ENCODE results near the gene HDX.
A peak's percentile ranks its signal among the peaks of the same experiment; 100 is the strongest.
"Not testable (repeated sequence)": the region's sequence is repeated elsewhere in the genome, so short reads cannot be mapped to it uniquely, and the experiment has no call there.

Gene HDX, protein sequence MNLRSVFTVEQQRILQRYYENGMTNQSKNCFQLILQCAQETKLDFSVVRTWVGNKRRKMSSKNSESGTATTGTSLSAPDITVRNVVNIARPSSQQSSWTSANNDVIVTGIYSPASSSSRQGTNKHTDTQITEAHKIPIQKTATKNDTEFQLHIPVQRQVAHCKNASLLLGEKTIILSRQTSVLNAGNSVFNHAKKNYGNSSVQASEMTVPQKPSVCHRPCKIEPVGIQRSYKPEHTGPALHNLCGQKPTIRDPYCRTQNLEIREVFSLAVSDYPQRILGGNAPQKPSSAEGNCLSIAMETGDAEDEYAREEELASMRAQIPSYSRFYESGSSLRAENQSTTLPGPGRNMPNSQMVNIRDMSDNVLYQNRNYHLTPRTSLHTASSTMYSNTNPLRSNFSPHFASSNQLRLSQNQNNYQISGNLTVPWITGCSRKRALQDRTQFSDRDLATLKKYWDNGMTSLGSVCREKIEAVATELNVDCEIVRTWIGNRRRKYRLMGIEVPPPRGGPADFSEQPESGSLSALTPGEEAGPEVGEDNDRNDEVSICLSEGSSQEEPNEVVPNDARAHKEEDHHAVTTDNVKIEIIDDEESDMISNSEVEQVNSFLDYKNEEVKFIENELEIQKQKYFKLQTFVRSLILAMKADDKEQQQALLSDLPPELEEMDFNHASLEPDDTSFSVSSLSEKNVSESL

DNA sequence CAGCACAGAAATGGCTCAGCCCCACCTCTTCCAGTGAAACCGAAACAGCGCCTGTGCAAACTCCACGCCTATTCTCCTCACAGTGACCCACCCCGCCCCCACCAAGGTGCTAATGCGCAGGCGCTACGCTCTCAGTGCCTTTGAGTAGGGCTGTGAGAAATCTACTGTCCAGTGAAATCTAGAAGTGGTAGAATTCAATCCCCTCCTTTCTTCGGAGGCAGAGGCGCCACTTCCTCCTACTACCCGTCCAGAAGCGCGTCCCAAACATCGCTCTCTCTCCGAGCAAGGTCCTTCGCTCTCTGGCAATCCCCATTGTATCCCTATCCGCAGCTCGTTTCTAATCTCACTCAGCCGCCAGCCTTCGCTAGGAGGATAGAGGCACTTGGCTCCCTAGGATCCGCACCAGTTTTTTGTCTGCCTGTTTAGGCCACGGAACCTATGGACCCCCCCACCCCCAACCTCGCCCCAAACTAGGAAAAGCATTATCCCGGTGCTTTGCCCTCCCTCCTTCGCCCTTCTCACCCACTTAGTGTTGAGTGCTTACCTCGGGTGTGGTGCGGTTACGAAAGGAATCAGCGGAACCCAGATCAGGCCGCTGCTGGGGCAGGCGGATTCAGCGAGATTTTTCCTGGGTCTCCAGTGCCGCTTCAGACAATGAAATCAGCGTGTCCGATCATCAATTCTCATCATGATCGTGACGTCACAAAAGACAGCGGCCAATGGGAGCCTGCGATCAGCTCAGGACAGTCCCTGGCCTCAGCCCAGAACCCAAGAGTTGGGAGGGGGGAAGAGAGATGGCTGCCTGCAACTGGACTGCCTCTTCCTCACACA is at the start of gene HDX:
Gene HDX (minus strand): TSS at position 656 of the 831 bp plus-strand sequence. CDS start 27,056 bp downstream, outside the sequence.
- DNase-seq = peak; percentile 49

DNA sequence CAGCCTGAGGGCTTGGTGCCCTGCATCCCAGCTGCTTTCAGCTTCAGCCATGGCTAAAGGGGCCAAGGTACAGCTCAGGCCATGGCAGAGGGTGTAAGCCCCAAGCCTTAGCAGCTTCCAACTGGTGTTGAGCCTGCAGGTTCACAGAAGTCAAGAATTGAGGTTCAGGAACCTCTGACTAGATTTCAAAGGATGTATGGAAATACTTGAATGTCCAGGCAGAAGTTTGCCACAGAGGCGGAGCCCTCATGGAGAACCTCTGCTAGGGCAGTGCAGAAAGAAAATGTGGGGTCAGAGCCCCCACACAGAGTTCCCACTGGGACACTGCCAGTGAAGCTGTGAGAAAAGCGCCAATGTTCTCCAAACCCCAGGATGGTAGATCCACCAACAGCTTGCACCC is 39.1 kb upstream of the HDX start:
- DNase-seq = not testable (repeated sequence)

DNA sequence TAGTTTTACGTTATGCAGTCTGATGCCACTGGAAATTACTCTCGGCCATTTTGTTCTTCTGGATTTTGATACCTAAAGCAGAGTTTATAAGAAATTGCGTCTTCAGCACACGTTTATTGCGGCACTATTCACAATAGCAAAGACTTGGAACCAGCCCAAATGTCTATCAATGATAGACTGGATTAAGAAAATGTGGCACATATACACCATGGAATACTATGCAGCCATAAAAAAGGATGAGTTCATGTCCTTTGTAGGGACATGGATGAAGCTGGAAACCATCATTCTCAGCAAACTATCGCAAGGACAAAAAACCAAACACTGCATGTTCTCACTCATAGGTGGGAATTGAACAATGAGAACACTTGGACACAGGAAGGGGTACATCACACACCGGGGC is 35.4 kb upstream of the HDX start:
- not testable (repeated sequence) for DNase-seq

DNA sequence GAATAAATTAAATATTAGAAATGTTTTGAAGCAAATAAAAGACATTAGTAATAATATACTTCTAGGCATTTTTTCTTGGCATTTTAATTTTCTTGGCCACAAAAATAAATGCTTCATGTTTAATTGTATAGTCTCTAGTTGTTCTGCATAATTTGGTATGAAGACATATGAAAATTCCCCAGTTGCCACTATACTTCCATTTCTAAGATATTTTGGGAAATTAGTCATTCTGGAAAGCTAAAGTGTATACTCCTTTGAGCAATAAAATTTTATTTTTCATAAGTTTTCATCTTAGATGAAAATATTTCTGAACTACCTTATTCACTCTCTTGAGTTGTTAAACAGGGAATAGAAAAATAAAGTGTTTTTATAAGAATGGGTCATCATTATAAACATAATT is 13.8 kb downstream of the HDX start:
- no peak for DNase-seq

DNA sequence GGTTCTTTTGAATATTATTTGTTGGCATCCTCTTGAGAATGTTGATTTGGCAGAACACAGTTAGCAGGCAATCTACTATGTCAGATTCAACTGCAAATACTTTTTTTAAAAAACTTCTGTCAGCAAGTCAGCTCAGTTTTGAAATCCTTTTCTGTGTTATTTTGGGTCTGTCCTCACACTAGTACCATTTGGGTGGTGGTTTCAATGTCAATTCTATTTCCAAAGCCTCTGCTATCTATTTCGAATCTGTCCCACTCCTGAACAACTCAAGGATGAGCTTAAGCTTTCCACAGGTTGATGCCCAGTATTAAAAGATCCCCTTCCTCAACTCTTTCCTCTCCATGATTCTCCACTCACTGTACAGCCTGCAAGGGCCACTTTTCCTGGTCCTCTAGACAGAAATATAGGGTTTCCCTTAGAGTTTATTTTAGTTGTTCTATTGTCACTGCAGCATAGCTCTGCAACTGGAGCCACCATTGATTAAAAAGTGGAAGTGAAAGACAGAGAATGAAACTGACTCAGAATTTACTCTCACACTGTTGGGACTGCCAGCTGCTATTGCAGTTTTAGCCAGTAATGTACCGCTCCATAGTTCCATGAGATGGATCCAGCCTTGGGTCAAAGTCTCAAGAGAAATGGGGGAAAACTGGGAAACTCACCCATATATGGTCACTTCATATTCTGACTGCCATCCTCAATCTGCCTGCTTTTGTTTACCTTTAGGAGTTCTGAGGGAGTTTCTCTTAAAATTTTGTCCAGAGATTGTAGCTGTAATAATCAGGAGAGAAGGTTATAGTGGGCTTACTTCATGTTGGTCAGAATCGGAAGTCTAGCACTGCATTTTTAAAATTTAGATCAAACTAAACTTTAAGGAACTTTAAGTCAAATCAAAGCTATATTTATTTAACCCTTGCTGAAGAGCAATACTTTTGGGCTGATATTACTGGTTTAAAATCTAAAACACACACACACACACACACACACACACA is 14.6 kb downstream of the HDX start:
- no peak for DNase-seq

DNA sequence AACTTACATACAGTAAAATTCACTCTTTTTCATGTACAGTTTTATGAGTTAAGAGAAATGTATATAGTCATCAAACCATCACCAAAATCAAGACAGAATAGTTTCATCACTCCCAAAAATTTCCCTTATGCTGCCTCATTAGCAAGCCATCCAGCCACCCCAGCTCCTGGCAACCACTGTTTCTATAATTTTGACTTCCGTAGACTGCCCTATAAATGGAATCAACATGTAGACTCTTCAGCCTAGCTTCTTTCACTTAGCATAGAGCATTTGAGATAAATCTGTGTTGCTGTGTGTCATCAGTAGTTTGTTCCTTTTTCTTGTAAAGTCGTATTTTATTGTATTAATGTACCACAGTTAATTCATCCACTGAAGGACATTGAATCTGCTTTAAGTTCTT is 23.2 kb downstream of the HDX start:
- no peak for DNase-seq

DNA sequence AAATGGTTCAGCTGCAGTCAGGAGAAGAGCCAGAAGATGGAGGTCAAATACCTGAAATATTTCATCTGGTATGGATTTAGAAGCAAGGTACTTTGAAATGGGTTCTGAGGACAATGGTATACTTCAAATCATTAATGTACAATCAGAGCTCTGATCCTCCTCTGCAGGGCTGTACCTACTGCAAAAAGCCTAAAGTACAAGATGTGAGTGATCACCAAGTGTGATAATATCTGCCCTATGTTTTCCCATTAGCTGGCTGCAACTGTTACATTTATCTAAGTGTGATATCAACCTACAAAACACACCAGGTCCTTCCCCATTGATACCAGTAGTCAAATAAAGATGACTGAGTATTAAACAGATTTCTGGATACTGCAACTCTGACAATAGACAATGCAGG is 25.1 kb downstream of the HDX start:
- DNase-seq = no peak

DNA sequence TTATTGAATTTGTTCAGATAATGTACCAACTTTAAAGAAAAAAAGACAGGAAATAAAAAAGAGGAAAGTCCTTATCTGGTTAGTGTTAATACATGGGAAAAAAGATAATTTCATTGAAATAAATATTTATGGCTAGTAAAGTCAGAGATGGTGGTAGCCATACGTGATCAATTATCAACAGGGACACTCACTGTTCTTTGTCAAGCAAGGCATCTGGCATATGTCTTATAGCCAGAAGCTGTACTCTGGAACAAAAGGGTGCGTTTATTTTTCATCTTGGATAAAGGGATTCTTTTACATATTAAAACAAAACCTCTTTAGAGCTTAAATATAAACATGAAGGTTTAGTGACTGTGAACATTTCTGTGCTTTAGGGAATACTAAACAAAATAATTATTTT is 26.7 kb downstream of the HDX start:
- no peak for DNase-seq

DNA sequence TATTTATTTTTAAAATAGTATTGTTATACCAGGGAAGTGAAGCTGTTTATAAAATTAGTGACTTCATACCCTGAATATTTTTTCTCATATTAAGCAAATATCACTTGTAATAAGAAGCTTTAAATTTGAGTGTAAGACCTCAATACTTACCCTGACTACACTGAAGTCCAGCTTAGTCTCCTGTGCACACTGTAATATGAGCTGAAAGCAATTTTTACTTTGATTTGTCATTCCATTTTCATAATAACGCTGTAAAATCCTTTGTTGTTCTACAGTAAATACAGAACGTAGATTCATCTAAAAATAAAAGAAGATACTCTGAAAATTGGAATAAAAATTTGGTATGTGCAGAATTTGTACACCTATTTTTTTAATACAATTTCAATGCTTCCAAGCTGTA is 27.2 kb downstream of the HDX start:
- no peak for DNase-seq

DNA sequence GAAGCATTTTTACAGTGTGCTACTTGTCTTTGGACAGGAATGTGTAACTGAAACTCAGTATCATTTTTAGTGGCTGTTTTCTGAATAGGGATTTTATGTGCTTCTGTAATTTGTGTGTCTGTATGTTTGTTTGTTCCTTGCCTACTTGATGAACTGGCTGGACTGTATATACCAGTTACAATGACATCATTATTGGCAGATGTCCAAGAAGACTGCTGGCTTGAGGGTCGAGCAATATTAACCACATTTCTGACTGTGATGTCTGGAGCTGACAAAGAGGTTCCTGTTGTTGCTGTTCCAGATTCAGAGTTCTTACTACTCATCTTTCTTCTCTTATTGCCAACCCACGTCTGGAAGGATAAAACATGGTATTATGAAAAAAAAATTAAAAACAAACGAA is 33.0 kb downstream of the HDX start:
- DNase-seq = peak; percentile 19

DNA sequence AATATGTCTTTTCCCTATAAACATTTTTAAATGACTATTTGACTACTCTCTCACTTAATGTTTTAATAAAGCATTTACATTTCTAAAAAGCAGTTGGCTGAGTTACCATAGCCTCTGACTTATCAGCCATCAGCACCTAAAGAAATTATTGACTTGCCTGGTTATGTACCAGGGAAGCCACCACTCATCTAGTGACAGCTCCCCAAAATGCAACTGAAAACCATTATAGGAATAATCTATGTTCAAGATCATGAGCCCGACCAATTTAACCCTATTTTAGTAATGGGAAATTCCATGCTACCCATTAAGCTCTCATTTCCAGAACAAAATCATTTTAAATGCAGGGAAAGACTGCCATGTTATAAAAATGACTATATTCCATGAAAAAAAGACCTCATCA is 34.4 kb downstream of the HDX start:
- DNase-seq = no peak

DNA sequence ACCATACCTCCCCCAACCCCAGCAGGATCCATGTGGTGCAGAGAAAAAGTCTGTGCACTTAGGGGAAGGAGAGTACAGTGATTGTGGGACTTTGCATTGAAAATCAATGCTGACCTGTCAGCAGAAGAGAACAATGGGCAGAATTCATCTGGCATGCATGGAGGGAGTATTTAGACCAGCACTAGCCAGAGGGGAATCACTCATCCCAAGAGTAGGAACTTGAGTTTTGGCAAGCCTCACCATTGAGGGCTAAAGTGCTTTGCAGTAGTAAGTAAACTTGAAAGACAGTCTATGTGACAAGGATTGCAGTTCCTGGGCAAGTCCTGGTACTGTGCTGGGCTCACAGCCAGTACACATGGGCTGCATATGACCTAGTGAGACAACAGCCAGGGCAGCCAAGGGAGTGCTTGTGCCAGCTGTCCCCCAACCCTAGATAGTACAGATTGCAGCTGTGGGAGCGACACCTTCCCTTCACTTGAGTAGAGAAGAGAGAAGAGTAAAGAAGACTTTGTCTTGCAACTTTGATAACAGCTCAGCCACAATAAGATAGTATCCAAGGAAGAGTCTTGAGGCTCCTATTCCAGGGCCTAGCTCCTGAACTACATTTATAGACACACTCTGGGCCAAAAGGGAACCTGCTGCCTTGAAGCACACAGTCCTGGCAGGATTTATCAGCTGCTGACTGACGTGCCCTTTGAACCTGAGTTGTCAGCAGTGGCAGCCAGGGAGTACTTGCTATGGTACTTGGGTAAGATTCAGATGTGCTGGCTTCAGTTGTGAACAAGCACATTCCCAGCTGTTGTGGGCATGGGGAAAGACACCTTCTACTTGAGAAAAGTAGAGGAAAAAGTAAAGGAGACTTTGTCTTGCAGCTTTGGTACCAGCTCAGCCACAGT is 48.7 kb downstream of the HDX start:
- DNase-seq = no peak

DNA sequence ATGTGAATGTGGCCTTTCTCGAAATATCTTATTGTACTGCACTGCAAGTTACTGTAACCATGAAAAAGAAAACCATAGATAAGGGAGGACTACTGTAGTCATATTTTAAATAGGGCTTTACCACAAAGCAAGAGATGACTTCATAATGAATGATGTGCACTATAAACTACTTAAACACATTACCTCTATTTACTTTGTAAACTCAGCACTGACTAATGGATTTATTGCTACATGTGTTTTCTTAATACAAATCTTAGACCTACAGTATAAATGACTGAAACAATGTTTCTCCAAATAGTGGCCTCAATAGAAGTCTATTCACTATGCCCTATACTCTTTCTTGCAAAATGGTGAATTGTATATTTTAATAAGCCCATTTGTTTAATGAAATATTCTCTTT is 61.1 kb downstream of the HDX start:
- DNase-seq = no peak

DNA sequence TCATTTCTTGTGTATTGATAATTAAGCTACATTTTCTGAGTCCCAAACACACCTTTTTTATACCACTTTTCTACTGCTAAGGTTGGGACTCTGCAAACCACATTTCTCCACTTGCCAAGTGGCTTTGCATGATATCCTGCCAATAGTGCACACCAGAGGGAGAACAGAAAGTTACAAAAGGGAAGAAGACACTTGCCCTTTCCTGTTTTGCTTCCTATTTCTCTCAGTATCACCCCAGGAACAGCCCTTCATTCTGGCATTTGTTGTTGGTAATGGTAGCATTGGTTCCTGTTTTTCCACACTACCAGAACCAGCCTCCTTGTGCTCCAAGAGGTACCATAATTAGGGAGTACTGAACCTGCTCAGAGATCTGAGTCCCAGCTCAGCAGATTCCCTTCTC is 87.1 kb downstream of the HDX start:
- no peak for DNase-seq

DNA sequence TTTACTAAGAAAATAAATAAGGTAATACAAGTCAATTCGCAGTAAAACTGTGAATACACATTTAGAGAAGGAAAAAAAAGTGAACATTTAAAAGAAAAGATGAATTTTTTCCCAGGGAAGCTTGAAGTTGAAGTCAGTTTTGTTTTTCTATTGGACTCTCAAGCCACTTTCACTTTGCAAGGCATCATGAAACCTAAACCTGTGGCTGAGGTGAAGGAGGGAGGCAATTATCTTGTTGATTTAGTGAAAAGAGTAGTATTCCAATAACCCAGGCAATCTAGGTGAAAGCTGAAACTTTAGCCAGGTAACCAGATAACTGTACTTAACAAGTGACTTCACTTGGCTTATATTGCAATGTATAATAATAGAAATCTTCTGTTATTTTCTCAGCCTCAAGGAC is 138.6 kb downstream of the HDX start:
- DNase-seq = peak; percentile 1

DNA sequence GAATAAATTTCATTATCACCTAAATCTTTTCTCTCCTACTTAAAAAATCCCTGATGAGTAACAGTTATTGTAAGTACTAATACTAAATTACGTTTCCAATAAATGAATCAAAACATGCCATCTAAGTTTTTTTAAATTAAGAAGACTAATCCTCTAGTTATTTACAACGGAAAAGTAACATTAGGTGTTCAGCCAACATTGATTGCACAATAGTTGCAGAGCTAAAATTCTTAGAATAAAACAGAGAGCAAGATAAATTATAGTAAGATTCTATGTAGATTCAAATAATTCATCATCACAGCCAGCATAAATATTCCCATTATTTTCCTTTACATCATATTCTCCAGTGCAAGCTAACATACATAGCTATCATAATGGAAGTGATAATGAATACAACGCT is 139.2 kb downstream of the HDX start:
- DNase-seq = no peak

DNA sequence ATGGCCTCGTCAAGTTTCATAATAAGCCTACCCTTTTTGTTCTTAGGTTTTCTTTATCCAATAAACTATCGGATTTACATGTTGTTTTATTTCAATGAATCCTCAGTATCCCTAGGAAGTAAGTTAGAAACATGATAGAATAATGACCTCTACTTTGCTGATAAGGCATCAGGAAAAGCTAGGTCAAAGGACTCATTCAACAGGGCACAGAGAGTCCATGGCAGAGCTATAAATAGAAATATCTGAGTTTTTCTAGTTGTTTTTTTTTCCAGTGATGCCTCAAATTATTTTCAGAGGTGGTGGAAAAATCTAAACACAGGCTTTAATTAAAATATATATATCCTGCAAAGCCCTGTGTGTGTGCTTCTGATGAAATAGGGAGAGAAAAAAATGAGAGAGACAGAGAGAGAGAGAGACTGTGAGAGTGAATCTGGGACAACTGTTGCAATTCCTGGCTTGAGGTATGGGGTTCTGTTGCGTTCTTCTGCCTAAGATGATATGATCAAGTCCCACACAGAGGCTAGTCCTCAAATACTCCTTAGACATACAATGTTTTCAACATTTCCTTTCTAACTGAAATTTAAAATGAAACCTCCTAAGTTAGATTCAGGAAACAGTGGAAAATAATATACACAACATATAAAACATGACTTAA is 139.9 kb downstream of the HDX start:
- DNase-seq = no peak

DNA sequence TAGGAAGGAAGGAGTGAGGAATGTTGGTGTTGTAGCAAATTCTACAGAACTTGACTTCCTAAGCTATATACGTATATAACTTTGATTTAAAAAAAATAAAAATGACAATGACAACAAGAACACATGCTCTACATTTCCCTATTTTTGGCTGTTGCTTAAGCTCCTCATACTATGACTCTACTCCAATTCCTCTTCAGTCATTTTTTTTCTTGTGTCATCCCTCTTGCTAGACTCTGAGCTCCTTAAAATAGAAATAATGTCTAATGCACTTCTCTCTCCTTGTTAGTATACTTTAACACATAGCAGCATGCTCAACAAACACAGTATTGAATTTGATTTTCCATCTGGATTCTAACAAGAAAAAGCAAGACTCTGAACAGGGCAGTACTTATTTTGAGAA is 144.0 kb downstream of the HDX start:
- no peak for DNase-seq

DNA sequence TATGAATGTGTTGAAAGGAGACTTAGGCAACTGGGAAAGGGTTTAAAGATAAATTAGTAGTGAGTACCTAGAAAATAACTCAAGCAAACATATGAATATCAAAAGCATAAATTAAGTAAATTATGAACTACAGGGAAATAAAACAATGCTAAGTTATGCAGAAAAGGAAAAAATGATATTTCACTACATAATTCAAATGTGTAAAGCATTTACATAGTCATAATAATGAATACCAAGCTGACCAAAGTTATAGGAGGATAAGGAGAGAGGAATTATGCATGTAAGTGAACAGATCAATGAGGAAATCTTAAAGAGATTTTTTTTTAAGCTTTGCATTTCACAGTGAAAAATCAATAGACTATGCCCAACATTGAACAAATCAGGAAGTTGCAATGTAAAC is 145.0 kb downstream of the HDX start:
- DNase-seq = no peak

DNA sequence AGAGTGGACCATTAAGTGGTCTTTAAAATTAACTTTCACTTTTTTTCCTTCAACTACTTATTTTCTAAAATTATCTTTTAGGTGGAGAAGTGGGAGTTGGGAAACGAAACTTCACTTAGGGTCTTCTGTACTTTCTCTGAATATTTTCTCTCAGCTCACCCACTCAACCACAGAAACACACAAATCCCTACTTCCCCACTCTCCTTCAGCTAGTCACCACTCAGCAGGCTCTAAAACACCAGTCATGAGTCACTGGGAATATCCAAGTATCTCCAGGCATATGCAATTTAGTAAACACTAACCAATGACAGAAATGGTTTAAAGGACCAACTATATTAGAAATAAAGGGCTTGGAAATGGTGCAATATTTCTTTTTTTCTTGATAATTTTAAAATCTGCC is 161.3 kb downstream of the HDX start:
- no peak for DNase-seq

Measured in NCI-H510A treated with DMSO at 0.1 percent for 48 hours (cell line).